GM19372 (cell line): ENCODE data around the gene PDS5A.
"Not testable (repeated sequence)": the region's sequence is repeated elsewhere in the genome, so short reads cannot be mapped to it uniquely, and the experiment has no call there.

Experiments
- ATAC-seq: cut with Tn5 transposase; IDR thresholded peaks from one replicate; pipeline ENCODE4 v1.9.1; 2021; ENCODE audit warnings: mild to moderate bottlenecking, low read depth, moderate library complexity; ENCODE audit not compliant: unreplicated experiment

PDS5A gene, protein sequence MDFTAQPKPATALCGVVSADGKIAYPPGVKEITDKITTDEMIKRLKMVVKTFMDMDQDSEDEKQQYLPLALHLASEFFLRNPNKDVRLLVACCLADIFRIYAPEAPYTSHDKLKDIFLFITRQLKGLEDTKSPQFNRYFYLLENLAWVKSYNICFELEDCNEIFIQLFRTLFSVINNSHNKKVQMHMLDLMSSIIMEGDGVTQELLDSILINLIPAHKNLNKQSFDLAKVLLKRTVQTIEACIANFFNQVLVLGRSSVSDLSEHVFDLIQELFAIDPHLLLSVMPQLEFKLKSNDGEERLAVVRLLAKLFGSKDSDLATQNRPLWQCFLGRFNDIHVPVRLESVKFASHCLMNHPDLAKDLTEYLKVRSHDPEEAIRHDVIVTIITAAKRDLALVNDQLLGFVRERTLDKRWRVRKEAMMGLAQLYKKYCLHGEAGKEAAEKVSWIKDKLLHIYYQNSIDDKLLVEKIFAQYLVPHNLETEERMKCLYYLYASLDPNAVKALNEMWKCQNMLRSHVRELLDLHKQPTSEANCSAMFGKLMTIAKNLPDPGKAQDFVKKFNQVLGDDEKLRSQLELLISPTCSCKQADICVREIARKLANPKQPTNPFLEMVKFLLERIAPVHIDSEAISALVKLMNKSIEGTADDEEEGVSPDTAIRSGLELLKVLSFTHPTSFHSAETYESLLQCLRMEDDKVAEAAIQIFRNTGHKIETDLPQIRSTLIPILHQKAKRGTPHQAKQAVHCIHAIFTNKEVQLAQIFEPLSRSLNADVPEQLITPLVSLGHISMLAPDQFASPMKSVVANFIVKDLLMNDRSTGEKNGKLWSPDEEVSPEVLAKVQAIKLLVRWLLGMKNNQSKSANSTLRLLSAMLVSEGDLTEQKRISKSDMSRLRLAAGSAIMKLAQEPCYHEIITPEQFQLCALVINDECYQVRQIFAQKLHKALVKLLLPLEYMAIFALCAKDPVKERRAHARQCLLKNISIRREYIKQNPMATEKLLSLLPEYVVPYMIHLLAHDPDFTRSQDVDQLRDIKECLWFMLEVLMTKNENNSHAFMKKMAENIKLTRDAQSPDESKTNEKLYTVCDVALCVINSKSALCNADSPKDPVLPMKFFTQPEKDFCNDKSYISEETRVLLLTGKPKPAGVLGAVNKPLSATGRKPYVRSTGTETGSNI (N-terminal part only)

DNA sequence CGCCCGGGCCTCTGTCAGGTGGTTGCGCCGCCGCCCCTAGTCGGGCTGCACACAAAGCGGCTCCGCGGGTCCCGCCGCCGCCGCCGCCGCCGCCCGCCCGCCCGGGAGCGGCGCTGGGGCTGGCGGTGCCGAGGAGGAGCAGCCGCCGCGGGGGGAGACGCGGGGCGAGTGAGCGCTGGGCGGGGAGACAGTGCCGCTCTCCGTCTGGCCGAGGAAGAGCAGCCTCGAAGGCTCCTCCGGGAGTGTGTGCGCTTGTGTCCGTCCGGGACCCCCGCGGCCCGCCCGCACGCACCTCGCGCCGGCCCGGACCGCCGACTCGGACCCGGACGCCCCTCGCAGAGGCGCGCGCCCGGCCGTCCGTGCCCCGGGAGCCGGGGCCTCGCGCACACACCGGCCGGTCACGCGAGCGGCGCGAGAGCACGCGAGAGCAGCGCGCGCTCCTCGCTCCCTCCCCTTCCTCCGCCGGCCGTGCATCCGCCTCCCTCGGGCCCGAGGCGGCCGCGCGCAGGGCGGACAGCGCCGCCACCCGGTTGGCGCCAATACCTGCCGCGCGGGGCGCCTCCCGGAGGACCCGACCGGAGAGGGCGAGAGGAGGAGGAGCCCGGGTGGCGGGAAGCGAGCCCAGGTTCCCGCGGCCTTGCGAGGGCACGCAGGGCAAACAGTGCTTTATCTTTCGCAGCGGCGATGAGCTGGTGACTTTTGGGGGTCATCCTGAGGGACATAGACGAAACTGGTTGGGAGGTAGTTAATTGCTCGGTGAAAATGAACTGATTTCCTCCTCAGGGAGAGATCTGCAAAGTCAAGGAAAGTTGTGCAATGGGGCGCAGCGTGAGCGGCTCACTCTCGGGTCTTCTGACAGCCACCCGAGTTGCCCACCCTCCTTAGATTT lies at the start of gene PDS5A:
Gene PDS5A (minus strand): TSS at position 423 of the 889 bp plus-strand sequence. CDS start 1,334 bp downstream, outside the sequence.
- peak; percentile 76 for ATAC-seq

DNA sequence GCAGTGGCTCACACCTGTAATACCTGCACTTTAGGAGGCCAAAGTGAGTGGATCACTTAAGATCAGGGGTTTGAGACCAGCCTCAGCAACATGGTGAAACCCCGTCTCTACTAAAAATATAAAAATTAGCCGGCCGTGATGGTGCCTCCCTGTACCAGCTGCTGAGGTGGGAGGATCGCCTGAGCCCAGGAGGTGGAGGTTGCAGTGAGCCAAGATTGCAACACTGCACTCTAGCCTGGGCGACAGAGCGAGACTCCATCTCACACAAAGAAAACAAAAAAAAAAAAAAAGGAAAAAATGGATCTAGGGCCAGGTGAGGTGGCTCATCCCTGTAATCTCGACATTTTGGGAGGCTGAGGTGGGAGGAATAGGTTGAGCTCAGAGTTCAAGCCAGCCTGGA lies 46.3 kb upstream of the PDS5A start:
- ATAC-seq = not testable (repeated sequence)

DNA sequence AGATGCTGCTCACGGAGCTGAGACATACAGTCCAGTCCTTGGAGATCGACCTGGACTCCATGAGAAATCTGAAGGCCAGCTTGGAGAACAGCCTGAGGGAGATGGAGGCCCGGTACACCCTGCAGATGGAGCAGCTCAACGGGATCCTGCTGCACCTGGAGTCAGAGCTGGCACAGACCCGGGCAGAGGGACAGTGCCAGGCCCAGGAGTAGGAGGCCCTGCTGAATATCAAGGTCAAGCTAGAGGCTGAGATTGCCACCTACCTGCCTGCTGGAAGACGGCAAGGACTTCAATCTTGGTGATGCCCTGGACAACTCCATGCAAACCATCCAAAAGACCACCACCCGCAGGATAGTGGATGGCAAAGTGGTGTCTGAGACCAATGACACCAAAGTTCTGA lies 43.4 kb upstream of the PDS5A start:
- not testable (repeated sequence) for ATAC-seq

DNA sequence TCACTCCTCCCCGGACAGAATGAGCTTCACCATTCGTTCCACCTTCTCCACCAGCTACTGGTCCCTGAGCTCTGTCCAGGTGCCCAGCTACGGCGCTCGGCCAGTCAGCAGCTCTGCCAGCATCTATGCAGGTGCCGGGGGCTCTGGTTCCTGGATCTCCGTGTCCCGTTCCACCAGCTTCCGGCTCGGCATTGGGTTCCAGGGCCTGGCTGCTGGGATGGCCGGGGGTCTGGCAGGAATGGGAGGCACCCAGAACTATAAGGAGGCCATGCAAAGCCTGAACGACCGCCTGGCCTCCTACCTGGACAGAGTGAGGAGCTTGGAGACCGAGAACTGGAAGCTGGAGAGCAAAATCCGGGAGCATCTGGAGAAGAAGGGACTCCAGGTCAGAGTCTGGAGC lies 42.5 kb upstream of the PDS5A start:
- no peak for ATAC-seq

DNA sequence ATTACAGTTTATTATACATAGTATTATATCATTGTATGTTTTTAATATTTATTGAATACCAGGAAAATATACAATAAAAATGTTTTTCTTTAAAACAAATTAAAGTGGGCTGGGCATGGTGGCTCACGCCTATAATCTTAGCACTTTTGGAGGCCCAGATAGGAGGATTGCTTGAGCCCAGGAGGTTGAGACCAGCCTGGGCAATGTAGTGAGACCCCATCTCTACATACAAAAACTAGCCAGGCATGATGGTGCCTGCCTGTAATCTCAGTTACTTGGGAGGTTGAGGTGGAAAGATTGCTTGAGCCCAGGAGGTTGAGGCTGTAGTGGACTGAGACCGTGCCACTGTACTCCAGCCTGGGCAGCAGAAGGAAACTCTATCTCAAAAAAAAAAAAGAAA lies 38.3 kb upstream of the PDS5A start:
- ATAC-seq = no peak

DNA sequence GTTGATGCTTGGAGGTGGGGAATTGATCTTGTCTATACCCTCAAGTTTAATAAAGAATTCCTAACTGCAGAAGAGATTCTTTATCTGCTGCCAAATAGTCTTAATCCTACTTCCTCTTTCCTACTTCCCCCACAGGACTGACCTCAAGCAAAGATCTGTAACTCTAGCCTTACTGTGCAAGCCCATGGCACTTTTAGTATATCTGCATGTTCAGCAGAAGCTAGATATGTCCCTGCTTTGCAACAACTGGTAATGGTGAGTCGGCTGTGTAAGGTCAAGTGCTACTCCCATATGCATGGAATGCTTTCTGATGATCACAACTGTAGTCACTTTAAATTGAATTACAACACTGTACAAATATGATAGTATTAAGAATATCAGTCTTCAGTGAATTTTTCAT lies 26.3 kb upstream of the PDS5A start:
- no peak for ATAC-seq

DNA sequence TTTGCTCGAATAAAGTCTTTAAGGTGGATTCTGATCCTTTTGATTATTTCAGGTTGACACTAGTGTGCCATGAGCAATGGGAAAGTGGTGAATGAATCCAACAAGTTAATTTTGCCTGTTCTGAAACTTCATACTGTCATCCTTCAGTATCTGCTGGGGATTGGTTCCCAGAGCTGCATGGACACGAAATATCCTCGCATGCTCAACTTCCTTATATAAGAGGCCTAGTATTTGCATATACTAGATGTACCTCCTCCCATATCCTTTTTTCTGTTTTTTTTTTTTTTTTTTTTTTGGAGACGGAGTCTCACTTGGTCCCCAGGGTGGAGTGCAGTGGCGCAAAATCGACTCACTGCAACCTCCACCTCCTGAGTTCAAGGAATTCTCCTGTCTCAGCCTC lies 23.0 kb upstream of the PDS5A start:
- no peak for ATAC-seq

DNA sequence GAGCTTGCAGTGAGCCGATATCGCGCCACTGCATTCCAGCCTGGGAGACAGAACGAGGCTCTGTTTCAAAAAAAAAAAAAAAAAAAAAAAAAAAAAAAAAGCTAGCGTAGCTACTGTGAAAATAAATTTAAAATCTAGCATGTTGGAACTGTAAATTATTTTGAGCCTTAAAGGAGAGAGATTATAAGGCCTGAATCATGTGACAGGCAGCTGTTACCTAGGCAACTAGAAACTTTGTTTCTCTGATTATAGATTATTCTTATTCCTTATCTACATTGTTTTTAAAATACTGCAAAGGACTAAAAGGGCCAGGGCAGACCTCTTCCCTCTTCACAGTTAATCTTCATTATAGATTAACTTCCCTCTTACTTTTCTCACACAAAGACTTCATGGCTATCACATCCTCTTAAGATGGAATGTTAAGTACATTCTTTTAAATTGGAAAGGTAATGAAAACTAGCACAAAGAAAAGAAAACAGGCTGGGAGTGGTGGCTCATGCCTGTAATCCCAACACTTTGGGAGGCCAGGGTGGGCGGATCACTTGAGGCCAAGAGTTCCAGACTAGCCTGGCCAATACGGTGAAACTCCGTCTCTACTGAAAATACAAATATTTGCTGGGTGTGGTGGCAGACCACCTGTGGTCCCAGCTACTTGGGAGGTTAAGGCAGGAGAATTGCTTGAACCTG lies 21.1 kb upstream of the PDS5A start:
- ATAC-seq = no peak

DNA sequence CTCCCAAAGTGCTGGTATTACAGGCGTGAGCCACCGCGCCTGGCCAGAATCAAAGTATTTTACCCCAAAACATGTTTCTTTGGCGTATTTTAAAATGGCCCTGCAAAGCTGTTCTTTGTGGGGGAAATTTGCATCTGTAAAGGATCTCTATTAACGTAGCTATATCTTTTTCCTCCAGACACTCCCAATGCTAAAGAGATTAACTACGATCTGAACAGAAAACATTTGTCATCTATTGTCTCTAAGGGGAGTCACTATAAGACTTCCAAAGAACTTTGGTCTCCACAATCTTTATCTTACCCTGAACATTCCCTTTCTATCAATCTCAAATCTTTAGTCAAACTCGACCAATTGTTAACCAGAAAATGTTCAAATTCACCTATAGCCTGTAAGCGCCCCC lies 19.1 kb upstream of the PDS5A start:
- ATAC-seq = no peak

DNA sequence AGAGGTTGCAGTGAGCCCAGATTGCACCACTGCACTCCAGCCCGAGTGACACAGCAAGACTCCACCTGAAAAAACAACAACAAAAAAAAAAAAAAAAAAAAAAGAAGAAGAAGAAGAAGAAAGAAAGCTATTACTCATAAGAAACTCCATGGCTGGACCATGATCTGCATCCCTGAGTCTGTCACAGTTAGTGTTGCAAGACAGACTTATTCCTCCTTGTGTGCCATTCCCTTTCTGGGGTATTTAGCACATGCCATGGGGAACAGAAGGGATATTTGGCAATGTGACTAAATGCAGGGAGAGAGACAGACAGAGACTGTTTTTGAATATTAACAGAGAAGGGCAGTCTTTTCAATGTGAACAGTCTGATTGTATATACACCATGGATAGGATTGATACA lies 16.7 kb upstream of the PDS5A start:
- no peak for ATAC-seq

DNA sequence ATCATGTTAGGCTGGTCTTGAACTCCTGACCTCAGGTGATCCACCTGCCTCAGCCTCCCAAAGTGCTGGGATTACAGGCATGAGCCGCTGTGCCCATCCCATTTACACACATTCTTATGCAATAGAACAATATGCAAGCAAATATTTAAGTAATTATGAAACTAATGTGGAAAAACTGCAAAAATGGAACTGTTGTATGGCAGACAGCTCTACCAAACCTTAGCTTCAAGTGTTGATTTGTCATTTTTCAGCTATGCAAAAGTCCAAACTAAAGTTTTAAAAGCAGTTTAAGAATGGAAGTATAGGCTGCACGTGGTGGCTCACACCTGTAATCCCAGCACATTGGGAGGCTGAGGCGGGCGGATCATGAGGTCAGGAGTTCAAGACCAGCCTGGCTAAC lies 11.7 kb upstream of the PDS5A start:
- ATAC-seq = not testable (repeated sequence)

DNA sequence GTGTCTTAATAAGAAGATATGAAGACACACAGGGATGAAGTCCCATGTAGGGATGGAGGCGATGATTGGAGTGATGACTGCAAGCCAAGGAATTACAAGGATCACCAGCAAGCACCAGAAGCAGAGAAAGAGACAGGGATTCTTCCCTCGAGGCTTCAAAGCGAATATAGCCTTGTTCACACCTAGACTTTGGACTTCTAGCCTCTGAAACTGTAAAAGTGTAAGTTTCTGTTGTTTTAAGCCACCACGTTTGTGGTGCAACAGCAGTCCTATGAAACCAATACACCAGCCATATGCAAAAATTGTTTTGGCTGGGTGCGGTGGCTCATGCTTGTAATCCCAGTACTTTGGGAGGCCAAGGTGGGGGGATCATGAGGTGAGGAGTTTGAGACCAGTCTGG lies 9.8 kb upstream of the PDS5A start:
- ATAC-seq = no peak

DNA sequence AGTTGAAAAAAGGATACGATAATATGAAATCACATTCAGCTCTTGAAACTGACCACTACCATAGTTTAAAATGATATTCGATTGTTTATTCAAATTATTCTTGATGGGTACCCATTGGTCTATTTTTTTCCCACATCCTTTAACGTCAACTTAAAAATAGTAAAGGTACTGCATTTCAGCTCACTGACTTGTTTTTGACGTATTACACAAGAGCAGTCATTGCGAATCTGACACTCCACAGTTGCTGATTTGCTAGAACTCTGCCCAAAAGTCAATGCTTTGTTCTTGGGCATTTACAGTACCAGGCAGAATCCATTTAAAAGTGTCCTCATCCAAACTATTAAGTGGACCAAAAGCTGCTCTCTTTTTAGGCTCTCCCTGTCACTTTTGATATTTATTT lies 1.2 kb upstream of the PDS5A start:
- no peak for ATAC-seq

DNA sequence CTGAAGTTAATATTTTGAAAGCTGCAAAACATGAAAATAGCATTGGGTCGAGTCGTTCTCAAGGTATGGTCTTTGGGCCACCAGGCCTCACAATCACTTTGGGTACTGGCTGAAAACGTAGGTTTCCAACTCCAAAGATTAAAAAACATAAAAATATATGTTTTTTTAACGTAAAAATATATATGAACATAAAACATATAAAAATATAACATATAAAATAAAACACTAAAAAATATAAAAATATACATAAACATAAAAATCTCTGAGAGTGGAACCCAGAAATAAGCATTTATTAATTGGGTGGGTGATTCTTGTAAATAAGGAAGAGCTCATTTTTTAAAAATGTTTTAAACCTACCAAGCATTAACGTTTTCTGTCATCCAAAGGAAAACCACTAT lies 666 bp upstream of the PDS5A start:
- no peak for ATAC-seq

DNA sequence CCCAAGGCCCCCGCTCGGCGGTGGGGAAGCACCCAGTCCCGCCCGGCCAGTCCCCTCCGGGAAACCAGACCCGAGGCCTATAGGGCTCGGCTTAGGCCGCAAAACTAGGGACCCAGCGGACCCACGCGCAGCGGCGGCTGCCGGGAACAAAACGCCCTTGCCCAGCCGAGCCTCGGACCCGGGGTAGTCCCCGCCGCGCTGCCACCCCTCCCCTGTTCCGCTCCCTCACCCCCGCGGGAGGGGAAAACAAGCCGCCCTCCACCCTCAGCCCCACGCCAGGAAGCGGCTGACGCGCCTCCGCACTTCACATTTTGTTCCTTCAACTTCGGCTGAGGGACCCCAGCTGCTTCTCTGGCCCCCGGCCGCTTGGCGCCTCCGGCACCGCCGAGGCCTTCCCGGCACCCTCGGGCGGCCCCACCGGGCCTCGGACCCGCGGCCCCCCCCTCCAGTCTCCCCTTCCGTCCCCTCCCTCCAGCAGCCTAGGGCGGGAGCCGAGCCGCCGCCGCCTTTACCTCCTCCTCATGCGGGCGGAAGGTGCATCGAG lies 694 bp downstream of the PDS5A start:
- ATAC-seq = peak; percentile 18

DNA sequence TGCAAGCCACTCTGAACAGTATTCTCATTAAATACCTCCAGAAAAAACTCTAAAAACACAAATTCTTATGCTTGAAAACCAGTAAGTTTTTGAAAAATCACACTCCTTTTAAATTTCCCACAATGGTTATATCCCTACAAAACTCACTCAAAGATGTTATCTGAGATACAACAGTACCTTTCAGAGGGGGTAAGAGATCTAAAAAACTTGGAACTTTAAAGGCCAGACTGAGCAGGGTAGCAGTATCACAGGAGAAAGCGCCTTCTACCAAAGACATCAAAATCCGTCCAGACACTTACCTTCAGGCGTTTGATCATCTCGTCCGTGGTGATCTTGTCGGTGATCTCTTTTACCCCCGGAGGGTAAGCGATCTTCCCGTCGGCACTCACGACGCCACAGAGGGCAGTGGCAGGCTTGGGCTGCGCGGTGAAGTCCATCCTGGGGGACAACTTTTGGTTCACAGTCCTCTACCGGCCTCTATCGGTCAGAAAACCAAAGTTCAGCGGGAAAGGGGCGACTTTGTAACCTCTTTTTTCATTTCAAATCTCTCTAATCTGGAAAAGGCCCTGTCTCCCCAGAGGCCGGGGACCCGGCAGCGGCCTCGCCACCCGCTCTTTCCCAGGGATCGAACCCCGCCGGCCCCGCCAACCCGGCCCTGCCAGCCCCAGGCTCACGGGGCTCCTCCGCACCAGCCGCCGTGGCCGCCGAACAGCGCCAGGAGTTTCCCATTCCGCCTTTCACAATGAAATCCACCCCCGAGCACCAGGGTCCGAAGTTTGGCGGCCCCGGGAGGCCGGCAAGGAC lies 1.4 kb downstream of the PDS5A start:
- peak; percentile 32 for ATAC-seq

DNA sequence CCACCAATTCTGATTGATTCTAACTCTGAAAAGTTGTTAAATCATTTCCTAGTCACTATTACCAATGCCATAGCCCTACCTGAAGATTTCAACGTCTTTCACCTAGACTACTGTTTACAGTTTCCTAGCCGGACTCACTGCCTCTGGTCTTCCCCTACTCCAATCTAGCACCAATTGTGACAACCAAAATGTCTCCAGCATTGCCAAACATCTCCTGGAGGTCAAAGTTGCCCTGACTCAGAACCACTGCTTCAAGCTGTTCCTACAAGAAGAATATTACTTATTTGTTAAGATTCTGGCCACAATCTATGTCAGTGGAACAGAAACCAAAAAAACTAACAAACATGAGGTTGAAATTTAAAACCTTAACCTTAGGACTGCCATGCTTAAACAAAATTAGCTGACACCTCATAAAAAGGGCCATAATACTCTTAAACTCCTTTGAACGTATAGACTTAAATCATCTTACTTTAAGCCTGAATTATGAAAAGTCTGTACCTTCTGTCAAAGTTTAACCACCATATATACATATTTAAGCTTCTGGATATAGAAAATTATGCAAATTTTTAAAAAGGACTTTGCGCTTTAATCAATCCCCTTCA lies 2.1 kb downstream of the PDS5A start:
- ATAC-seq = no peak

DNA sequence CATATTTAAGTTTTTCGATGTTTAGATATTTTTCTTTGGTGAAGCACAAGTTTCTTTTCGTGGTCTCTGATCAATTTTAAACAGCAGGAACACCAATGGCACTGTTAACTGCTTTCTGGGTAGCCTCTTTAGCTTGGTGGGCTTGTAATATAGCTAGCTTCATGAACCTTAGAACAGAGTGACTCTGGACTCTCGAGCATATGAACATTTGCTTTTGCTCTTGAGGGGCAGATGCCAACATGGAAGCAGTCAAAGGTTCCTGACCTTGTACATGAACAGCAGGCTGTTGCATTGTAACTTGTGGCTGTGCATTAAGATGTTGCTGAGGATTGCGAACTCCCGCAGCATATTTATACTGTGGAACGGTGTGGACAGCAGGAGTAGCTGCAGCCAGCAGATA lies 4.7 kb downstream of the PDS5A start:
- ATAC-seq = not testable (repeated sequence)
